T-cell (primary cell): ENCODE data around the gene ADAM12. TPM values are rescaled to one million over a fixed set of nuclear protein-coding genes. Genes with fewer than 3 reads are reported as not detected.
A peak's percentile ranks its signal among the peaks of the same experiment; 100 is the strongest.

ENCODE experiments used
- ATAC-seq, 4 experiments: fragments of 200-7000 bp in 3 of 4; fragments of 150-1000 bp in 1 of 4; cut with Tn5 transposase; replicated peaks in 1 of 4; 1 replicate in 3 of 4; 2 replicates in 1 of 4; pipeline ENCODE4 v1.10.0; 2021; ENCODE audit warnings: moderate library complexity in 3 of 4, mild to moderate bottlenecking in 2 of 4, moderate number of reproducible peaks in 1 of 4
- CTCF ChIA-PET, 2 donors: fragments of 300-600 bp; sonication (Branson Sonifier 250); formaldehyde crosslinking; loops; one replicate each; lab custom pipeline; 2022; ENCODE audit warnings: antibody characterized with exemption in 2 of 2; lab: Charles Lee
- POLR2A ChIA-PET, 2 donors: fragments of 300-600 bp; sonication (Branson Sonifier 250); formaldehyde crosslinking; loops; one replicate each; lab custom pipeline; 2022; ENCODE audit warnings: antibody characterized with exemption in 2 of 2; lab: Charles Lee
- DNase-seq, 35 experiments: peaks; one replicate each; pipeline versions ENCODE4 v3.0.0 to v3.0.0-alpha.2; 2013 to 2023
- H3K27ac ChIP-seq: one replicate; pipeline ENCODE4 v1.5.1; 2013; ENCODE audit warnings: low read length
- H3K27me3 ChIP-seq, 2 experiments: replicated peaks in 1 of 2; 1 replicate in 1 of 2; 2 replicates in 1 of 2; pipeline versions ENCODE4 v1.6.1 to v1.7.0; 2013; ENCODE audit warnings: low read length in 1 of 2, mixed read lengths in 1 of 2; ENCODE audit not compliant: control insufficient read depth in 2 of 2, insufficient read depth in 2 of 2; ENCODE audit errors: extremely low read depth in 1 of 2
- H3K36me3 ChIP-seq, 2 donors: 1 replicate in 1 of 2; 2 replicates in 1 of 2; pipeline versions ENCODE4 v1.6.1 to v1.7.0; 2013; ENCODE audit warnings: low read length in 1 of 2; ENCODE audit not compliant: control insufficient read depth in 2 of 2, insufficient read depth in 1 of 2; ENCODE audit errors: extremely low read depth in 1 of 2
- H3K4me1 ChIP-seq, 2 experiments: 1 replicate in 1 of 2; 2 replicates in 1 of 2; pipeline versions ENCODE4 v1.6.1 to v1.7.0; 2013; ENCODE audit warnings: low read length in 2 of 2, mixed read lengths in 1 of 2; ENCODE audit not compliant: insufficient read depth in 2 of 2, control insufficient read depth in 1 of 2; ENCODE audit errors: extremely low read depth in 1 of 2
- H3K4me3 ChIP-seq, 2 donors: 1 replicate in 1 of 2; 2 replicates in 1 of 2; pipeline versions ENCODE4 v1.5.1 to v1.7.0; 2013; ENCODE audit warnings: mild to moderate bottlenecking in 2 of 2, low read length in 1 of 2, moderate library complexity in 1 of 2; ENCODE audit not compliant: control insufficient read depth in 1 of 2; ENCODE audit errors: extremely low read depth in 1 of 2
- H3K9me3 ChIP-seq: 2 replicates; pipeline ENCODE4 v1.7.0; 2013
- H3K27ac Mint-ChIP-seq, 2 donors: one replicate each; pipeline ENCODE4 v1.8.0; 2020 to 2021; ENCODE audit warnings: mild to moderate bottlenecking in 2 of 2, mixed read lengths in 2 of 2
- H3K27me3 Mint-ChIP-seq, 2 donors: one replicate each; pipeline ENCODE4 v1.8.0; 2021 to 2022; ENCODE audit warnings: mixed read lengths in 2 of 2
- H3K36me3 Mint-ChIP-seq: one replicate; pipeline ENCODE4 v1.8.0; 2021; ENCODE audit warnings: mixed read lengths
- H3K4me1 Mint-ChIP-seq, 3 donors: one replicate each; pipeline ENCODE4 v1.8.0; 2020 to 2022; ENCODE audit warnings: mixed read lengths in 3 of 3, mild to moderate bottlenecking in 1 of 3
- H3K4me3 Mint-ChIP-seq, 3 donors: one replicate each; pipeline ENCODE4 v1.8.0; 2020 to 2022; ENCODE audit warnings: mild to moderate bottlenecking in 3 of 3, mixed read lengths in 3 of 3, moderate library complexity in 3 of 3
- H3K9me3 Mint-ChIP-seq, 3 donors: one replicate each; pipeline ENCODE4 v1.8.0; 2020 to 2022; ENCODE audit warnings: mixed read lengths in 3 of 3
- WGBS: methylation state at CpG from one replicate; pipeline ENCODE4 v1.1.5; 2013; ENCODE audit warnings: missing lambda C conversion rate; ENCODE audit not compliant: insufficient coverage; 5-methylcytosine and 5-hydroxymethylcytosine counted together
- total RNA-seq, 35 experiments: library from RNA in 6 of 35; stranded (reverse) in 6 of 35; fragments of 120-200 nt in 1 of 35; gene quantifications; one replicate each; pipeline versions ENCODE4 v1.2.1 to v1.2.4 and lab custom pipeline; 2013 to 2026

ADAM12 gene
- total RNA-seq, 5 donors from 2014 or later (not counting 1 experiment from before 2014, with no cell fraction given) = 0.35 to 5.7 (median 1.2) TPM

GRCh38 chr10:126431816-126432215, 43.5 kb upstream of the ADAM12 start:
- no peak overlapping the region for H3K4me3 Mint-ChIP-seq
- 83% methylated on average over 1 of the region's 2 CpGs for WGBS
- no peaks in the 10 kb centered on the region for H3K9me3 ChIP-seq
- DNase-seq (no peak), ATAC-seq (no peak)
- peak overlapping the region in 1 of 2 donors; percentile 0 for H3K27ac Mint-ChIP-seq
- no peaks in the 10 kb centered on the region for H3K36me3 ChIP-seq
- ChIA-PET POLR2A (no interaction called here), CTCF (interaction anchor here in 1 of 2 donors (1.1 kb wide), 1 partner anchor 15 kb away, joined by 3 read pairs; no protein-coding TSS in a partner anchor)
- H3K4me1 ChIP-seq = no peaks in the 10 kb centered on the region
- peaks cover 0 to 6% (median 0%) of the 10 kb centered on the region in 3 donors for H3K4me1 Mint-ChIP-seq
- H3K4me3 ChIP-seq = no peak overlapping the region
- peaks cover 0 to 8% of the 10 kb centered on the region in 2 donors for H3K27me3 Mint-ChIP-seq
- no peaks in the 10 kb centered on the region for H3K36me3 Mint-ChIP-seq
- peaks cover 0 to 13% (median 1%) of the 10 kb centered on the region in 3 donors for H3K9me3 Mint-ChIP-seq
- H3K27ac ChIP-seq = no peak overlapping the region
- no peaks in the 10 kb centered on the region for H3K27me3 ChIP-seq

GRCh38 chr10:126430512-126430911, 42.2 kb upstream of the ADAM12 start:
- ATAC-seq = no peak
- Mint-ChIP-seq H3K4me1 (peaks cover 0 to 6% (median 0%) of the 10 kb centered on the region in 3 donors), H3K27me3 (peaks cover 0 to 12% of the 10 kb centered on the region in 2 donors), H3K27ac (no peak overlapping the region), H3K4me3 (no peak overlapping the region), H3K36me3 (no peaks in the 10 kb centered on the region), H3K9me3 (peaks cover 0 to 17% (median 8%) of the 10 kb centered on the region in 3 donors)
- 84% methylated on average over 2 of the region's 2 CpGs for WGBS
- POLR2A ChIA-PET = no interaction called here
- DNase-seq = no peak
- no peaks in the 10 kb centered on the region for H3K36me3 ChIP-seq
- no peaks in the 10 kb centered on the region for H3K9me3 ChIP-seq
- H3K27me3 ChIP-seq = no peaks in the 10 kb centered on the region
- CTCF ChIA-PET = no interaction called here
- no peak overlapping the region for H3K4me3 ChIP-seq
- no peak overlapping the region for H3K27ac ChIP-seq
- H3K4me1 ChIP-seq = no peaks in the 10 kb centered on the region

- H3K27ac ChIP-seq = no peak overlapping the region
- CTCF ChIA-PET = no interaction called here
Measured at GRCh38 chr10:126429275-126429674, 41.0 kb upstream of the ADAM12 start.

GRCh38 chr10:126425489-126426065, 37.3 kb upstream of the ADAM12 start:
- peaks cover 15 to 23% (median 16%) of the 10 kb centered on the region in 3 donors for H3K9me3 Mint-ChIP-seq
- ChIA-PET CTCF (interaction anchor here in 1 of 2 donors (0.6 kb wide), 1 partner anchor 244 kb away, joined by 5 read pairs; no protein-coding TSS in a partner anchor), POLR2A (interaction anchor here in 1 of 2 donors (0.6 kb wide), 1 partner anchor 48 kb away, joined by 3 read pairs; no protein-coding TSS in a partner anchor)
- peaks cover 0 to 12% of the 10 kb centered on the region in 2 donors for H3K27me3 Mint-ChIP-seq
- H3K4me3 Mint-ChIP-seq = no peak overlapping the region
- H3K4me1 Mint-ChIP-seq = peaks cover 0 to 4% (median 2%) of the 10 kb centered on the region in 3 donors
- Histone ChIP-seq H3K27me3 (no peaks in the 10 kb centered on the region), H3K9me3 (no peaks in the 10 kb centered on the region), H3K4me1 (no peaks in the 10 kb centered on the region), H3K36me3 (no peaks in the 10 kb centered on the region), H3K27ac (no peak overlapping the region), H3K4me3 (no peak overlapping the region)
- no peaks in the 10 kb centered on the region for H3K36me3 Mint-ChIP-seq
- H3K27ac Mint-ChIP-seq = no peak overlapping the region
- ATAC-seq (no peak), DNase-seq (no peak)
- WGBS = 80% methylated on average over 2 of the region's 8 CpGs

More at GRCh38 chr10:126429275-126429674, 41.0 kb upstream of the ADAM12 start:
- WGBS = 94% methylated on average over 2 of the region's 4 CpGs
- H3K4me1 ChIP-seq = no peaks in the 10 kb centered on the region
- peaks cover 0 to 12% of the 10 kb centered on the region in 2 donors for H3K27me3 Mint-ChIP-seq
- H3K4me3 Mint-ChIP-seq = no peak overlapping the region
- no peaks in the 10 kb centered on the region for H3K9me3 ChIP-seq
- ATAC-seq (no peak), DNase-seq (no peak)
- H3K27ac Mint-ChIP-seq = no peak overlapping the region
- peaks cover 0 to 6% (median 2%) of the 10 kb centered on the region in 3 donors for H3K4me1 Mint-ChIP-seq
- no peaks in the 10 kb centered on the region for H3K27me3 ChIP-seq
- no peaks in the 10 kb centered on the region for H3K36me3 Mint-ChIP-seq
- H3K4me3 ChIP-seq = no peak overlapping the region
- POLR2A ChIA-PET = no interaction called here
- no peaks in the 10 kb centered on the region for H3K36me3 ChIP-seq
- peaks cover 2 to 21% (median 13%) of the 10 kb centered on the region in 3 donors for H3K9me3 Mint-ChIP-seq

- H3K9me3 ChIP-seq = no peaks in the 10 kb centered on the region
- no peak overlapping the region for H3K4me3 ChIP-seq
- no peaks in the 10 kb centered on the region for H3K27me3 ChIP-seq
- Mint-ChIP-seq H3K36me3 (no peaks in the 10 kb centered on the region), H3K9me3 (peaks cover 15 to 23% (median 16%) of the 10 kb centered on the region in 3 donors), H3K4me1 (peaks cover 0 to 4% (median 2%) of the 10 kb centered on the region in 3 donors), H3K4me3 (no peak overlapping the region), H3K27ac (no peak overlapping the region), H3K27me3 (peaks cover 0 to 12% of the 10 kb centered on the region in 2 donors)
- DNase-seq = no peak
- no peaks in the 10 kb centered on the region for H3K36me3 ChIP-seq
- no peak for ATAC-seq
- no peak overlapping the region for H3K27ac ChIP-seq
- no peaks in the 10 kb centered on the region for H3K4me1 ChIP-seq
- WGBS = 61% methylated on average over 3 of the region's 5 CpGs
- CTCF ChIA-PET = no interaction called here
- POLR2A ChIA-PET = no interaction called here
Measured at GRCh38 chr10:126425032-126425431, 36.8 kb upstream of the ADAM12 start.

GRCh38 chr10:126423732-126424491, 35.6 kb upstream of the ADAM12 start:
- Histone ChIP-seq H3K9me3 (no peaks in the 10 kb centered on the region), H3K27me3 (no peaks in the 10 kb centered on the region), H3K4me3 (no peak overlapping the region), H3K4me1 (no peaks in the 10 kb centered on the region), H3K36me3 (no peaks in the 10 kb centered on the region), H3K27ac (no peak overlapping the region)
- no peak overlapping the region for H3K4me3 Mint-ChIP-seq
- peaks cover 15 to 28% (median 16%) of the 10 kb centered on the region in 3 donors for H3K9me3 Mint-ChIP-seq
- DNase-seq (no peak), ATAC-seq (no peak)
- no peak overlapping the region for H3K27ac Mint-ChIP-seq
- WGBS = 84% methylated on average over 5 of the region's 6 CpGs
- POLR2A ChIA-PET = no interaction called here
- no peaks in the 10 kb centered on the region for H3K36me3 Mint-ChIP-seq
- peaks cover 0 to 12% of the 10 kb centered on the region in 2 donors for H3K27me3 Mint-ChIP-seq
- CTCF ChIA-PET = no interaction called here
- H3K4me1 Mint-ChIP-seq = peaks cover 0 to 4% (median 2%) of the 10 kb centered on the region in 3 donors
